Measurements from ENCODE around the gene ARL6IP6. TPM values are rescaled to one million over a fixed set of nuclear protein-coding genes. Genes with fewer than 3 reads are reported as not detected.
"Not testable (repeated sequence)": the region's sequence is repeated elsewhere in the genome, so short reads cannot be mapped to it uniquely, and the experiment has no call there.

Gene ARL6IP6
- total RNA-seq, 6 experiments from 2014 or later, result 9.2 to 32.0 (median 24.3) TPM

DNA sequence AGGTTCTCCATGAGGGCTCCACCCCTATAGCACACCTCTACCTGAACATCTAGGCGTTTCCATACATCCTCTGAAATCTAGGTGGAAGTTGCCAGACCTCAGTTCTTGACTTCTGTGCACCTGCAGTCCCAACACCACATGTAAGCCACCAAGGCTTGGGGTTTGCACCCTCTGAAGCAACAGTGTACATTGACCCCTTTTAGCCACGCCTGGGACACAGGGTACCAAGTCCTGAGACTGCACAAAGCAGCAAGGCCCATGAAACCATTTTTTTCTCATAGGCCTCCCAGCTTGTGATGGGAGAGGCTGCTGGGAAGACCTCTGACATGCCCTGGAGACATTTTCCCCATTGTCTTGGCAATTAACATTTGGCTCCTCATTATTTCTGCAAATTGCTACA is 20.0 kb downstream of the ARL6IP6 start:
- H3K27me3 Mint-ChIP-seq (ENCODE audit: insufficient read depth), result no peaks in the 10 kb centered on the region
- H3K4me3 Mint-ChIP-seq, result no peak overlapping the region
- H3K4me1 Mint-ChIP-seq (ENCODE audit: low read depth), result no peaks in the 10 kb centered on the region
- TF ChIP-seq, protein P1, sequence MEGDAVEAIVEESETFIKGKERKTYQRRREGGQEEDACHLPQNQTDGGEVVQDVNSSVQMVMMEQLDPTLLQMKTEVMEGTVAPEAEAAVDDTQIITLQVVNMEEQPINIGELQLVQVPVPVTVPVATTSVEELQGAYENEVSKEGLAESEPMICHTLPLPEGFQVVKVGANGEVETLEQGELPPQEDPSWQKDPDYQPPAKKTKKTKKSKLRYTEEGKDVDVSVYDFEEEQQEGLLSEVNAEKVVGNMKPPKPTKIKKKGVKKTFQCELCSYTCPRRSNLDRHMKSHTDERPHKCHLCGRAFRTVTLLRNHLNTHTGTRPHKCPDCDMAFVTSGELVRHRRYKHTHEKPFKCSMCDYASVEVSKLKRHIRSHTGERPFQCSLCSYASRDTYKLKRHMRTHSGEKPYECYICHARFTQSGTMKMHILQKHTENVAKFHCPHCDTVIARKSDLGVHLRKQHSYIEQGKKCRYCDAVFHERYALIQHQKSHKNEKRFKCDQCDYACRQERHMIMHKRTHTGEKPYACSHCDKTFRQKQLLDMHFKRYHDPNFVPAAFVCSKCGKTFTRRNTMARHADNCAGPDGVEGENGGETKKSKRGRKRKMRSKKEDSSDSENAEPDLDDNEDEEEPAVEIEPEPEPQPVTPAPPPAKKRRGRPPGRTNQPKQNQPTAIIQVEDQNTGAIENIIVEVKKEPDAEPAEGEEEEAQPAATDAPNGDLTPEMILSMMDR (IDR thresholded peaks at IDR 0.05), result no peak
- no peak for DNase-seq
- peaks cover 12% of the 10 kb centered on the region for H3K36me3 Mint-ChIP-seq (ENCODE audit: low read depth)
- H3K9me3 Mint-ChIP-seq, result no peaks in the 10 kb centered on the region
- H3K27ac Mint-ChIP-seq, result no peak overlapping the region

DNA sequence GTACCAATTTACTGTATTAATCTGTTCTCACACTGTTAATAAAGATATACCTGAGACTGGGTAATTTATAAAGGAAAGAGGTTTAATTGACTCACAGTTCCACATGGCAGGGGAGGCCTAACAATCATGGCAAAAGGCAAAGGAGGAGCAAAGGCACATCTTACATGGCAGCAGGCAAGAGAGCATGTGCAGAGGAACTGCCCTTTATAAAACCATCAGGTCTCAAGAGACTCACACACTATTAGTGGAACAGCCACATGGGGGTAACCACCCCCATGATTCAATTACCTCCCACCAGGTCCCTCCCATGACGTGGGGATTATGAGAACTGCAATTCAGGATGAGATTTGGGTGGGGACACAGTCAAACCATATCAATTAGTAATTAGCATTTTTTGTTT is 21.3 kb downstream of the ARL6IP6 start:
- not testable (repeated sequence) for H3K4me3 Mint-ChIP-seq; H3K27me3 Mint-ChIP-seq (ENCODE audit: insufficient read depth); H3K9me3 Mint-ChIP-seq; H3K27ac Mint-ChIP-seq; DNase-seq; H3K4me1 Mint-ChIP-seq (ENCODE audit: low read depth)
- peaks cover 12% of the 10 kb centered on the region for H3K36me3 Mint-ChIP-seq (ENCODE audit: low read depth)

DNA sequence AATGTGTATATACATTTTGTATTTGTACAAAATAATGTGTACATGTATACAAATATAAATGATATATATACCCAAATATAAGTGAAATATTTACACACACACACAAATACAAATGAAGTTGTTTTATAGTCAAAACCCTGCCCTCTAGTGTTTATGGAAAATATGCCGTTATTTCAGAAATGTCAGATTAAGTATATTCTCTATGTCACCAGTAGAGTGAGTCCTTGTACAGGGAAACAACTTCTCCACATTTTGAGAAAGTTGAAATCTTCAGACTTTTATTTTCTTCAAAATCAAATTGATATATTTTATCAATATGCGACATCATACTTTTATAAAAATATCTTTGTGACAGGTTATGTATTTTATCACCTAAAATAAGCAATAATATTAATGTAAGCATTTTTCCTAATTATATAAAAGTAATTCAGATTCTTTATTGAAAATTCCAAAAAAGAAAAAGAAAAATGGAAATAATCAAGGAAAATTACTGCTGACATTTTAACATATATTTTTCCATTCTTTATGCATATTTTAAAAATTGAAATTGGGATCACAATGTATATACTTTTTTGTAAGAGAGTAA is 22.4 kb downstream of the ARL6IP6 start:
- H3K36me3 Mint-ChIP-seq (ENCODE audit: low read depth), result peaks cover 12% of the 10 kb centered on the region
- H3K27ac Mint-ChIP-seq, result no peak overlapping the region
- H3K4me1 Mint-ChIP-seq (ENCODE audit: low read depth), result no peaks in the 10 kb centered on the region
- no peaks in the 10 kb centered on the region for H3K27me3 Mint-ChIP-seq (ENCODE audit: insufficient read depth)
- TF ChIP-seq, protein P1 (IDR thresholded peaks at IDR 0.05), result peak; percentile 96
- no peak overlapping the region for H3K4me3 Mint-ChIP-seq
- peak; percentile 73 for DNase-seq
- H3K9me3 Mint-ChIP-seq, result no peaks in the 10 kb centered on the region

DNA sequence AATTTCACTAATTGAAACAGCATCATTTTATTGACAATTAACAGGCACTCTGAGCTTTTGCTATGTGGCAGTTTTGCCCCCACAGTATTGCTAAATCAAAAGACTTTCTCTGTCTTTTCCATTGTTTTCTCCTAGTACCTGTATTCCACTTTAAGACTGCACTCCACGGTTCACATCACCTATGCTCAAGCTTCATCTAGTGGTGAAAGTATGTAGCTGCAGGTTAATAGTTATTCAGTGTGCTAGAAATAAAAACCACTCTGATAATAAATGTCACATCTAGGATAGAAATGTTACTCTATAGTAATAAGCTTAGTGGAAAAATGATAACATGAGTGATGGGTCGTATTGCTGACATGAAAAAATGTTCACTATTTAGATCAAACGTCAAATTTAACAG is 24.6 kb downstream of the ARL6IP6 start:
- H3K27me3 Mint-ChIP-seq (ENCODE audit: insufficient read depth), result no peaks in the 10 kb centered on the region
- no peak overlapping the region for H3K27ac Mint-ChIP-seq
- peaks cover 17% of the 10 kb centered on the region for H3K36me3 Mint-ChIP-seq (ENCODE audit: low read depth)
- H3K9me3 Mint-ChIP-seq, result no peaks in the 10 kb centered on the region
- TF ChIP-seq, protein P1 (IDR thresholded peaks at IDR 0.05), result peak; percentile 75
- no peak for DNase-seq
- H3K4me1 Mint-ChIP-seq (ENCODE audit: low read depth), result peaks cover 10% of the 10 kb centered on the region
- H3K4me3 Mint-ChIP-seq, result no peak overlapping the region

DNA sequence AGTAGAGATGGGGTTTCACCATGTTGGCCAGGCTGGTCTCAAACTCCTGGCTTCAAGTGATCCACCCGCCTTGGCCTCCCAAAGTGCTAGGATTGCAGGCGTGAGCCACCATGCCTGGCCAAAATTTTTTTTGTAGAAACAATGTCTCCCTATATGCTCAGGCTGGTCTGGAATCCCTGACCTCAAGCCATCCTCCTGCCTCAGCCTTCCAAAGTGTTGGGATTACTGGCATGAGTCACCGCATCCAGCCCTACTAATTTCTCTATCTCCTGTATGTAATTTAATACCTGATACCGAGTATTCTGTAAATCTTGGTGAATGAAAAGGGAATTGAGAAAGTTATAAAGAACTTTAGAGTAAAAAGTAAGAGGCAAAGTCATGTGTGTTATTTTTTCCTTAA is 29.3 kb downstream of the ARL6IP6 start:
- H3K36me3 Mint-ChIP-seq (ENCODE audit: low read depth), result peaks cover 11% of the 10 kb centered on the region
- H3K9me3 Mint-ChIP-seq; H3K27ac Mint-ChIP-seq; H3K4me3 Mint-ChIP-seq; DNase-seq; H3K27me3 Mint-ChIP-seq (ENCODE audit: insufficient read depth): not testable (repeated sequence)
- peaks cover 12% of the 10 kb centered on the region for H3K4me1 Mint-ChIP-seq (ENCODE audit: low read depth)

DNA sequence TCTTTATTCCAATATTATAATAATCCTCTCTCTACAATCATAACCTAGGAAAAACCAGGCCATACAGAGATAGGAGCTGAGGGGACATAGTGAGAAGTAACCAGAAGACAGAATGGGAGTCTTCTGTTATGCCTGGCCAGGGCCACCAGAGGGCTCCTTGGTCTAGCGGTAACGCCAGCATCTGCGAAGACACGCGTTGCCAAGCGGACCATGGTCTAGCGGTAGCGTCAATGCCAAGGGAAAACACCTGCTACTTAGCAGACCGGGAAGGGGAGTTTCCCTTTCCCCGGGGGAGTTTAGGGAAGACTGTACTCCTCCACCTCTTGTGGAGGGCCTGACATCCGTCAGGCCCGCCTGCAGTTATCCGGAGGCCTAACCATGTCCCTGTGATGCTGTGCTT is 36.6 kb downstream of the ARL6IP6 start:
- Mint-ChIP-seq H3K4me3 (no peak overlapping the region), H3K36me3 (ENCODE audit: low read depth) (peaks cover 7% of the 10 kb centered on the region), H3K27me3 (ENCODE audit: insufficient read depth) (peaks cover 1% of the 10 kb centered on the region; the same call in 1 of the 2 replicates), H3K4me1 (ENCODE audit: low read depth) (no peaks in the 10 kb centered on the region), H3K9me3 (no peaks in the 10 kb centered on the region), H3K27ac (no peak overlapping the region)
- no peak for DNase-seq
- TF ChIP-seq, protein P1 (IDR thresholded peaks at IDR 0.05), result peak; percentile 68

Data from HFFc6 (cell line).